B cell (primary cell): ENCODE data around the gene MALRD1. TPM values are rescaled to one million over a fixed set of nuclear protein-coding genes. Genes with fewer than 3 reads are reported as not detected.

Experiments
- ATAC-seq: fragments of 200-7000 bp; cut with Tn5 transposase; one replicate; pipeline ENCODE4 v1.10.0; 2021; ENCODE audit warnings: low read depth, mild to moderate bottlenecking, moderate number of reproducible peaks, moderate library complexity
- CTCF ChIA-PET: fragments of 350-600 bp; sonication (Branson Sonifier 250); formaldehyde crosslinking; loops from one replicate; lab custom pipeline; 2021; ENCODE audit warnings: antibody characterized with exemption, inconsistent platforms; lab: Charles Lee
- POLR2A ChIA-PET: fragments of 350-600 bp; sonication (Branson Sonifier 250); formaldehyde crosslinking; loops from one replicate; lab custom pipeline; 2021; ENCODE audit warnings: antibody characterized with exemption; lab: Charles Lee
- DNase-seq: peaks from one replicate; pipeline ENCODE4 v3.0.0; 2013
- H2AFZ ChIP-seq: 2 replicates; pipeline ENCODE4 v1.6.1; 2012; ENCODE audit warnings: mild to moderate bottlenecking, low read depth, low read length; ENCODE audit not compliant: insufficient read depth, poor library complexity, severe bottlenecking
- H3K27ac ChIP-seq, 2 donors: 1 replicate in 1 of 2; 2 replicates in 1 of 2; pipeline ENCODE4 v1.5.1; 2012 to 2013; ENCODE audit warnings: low read length in 2 of 2, mild to moderate bottlenecking in 2 of 2, moderate library complexity in 1 of 2
- H3K27me3 ChIP-seq, 4 experiments: fragments of 200-600 bp in 1 of 4; sonication (generic) in 1 of 4; replicated peaks in 1 of 4; 1 replicate in 2 of 4; 2 replicates in 2 of 4; pipeline versions ENCODE4 v1.6.1 to v1.7.0; 2013 to 2016; ENCODE audit warnings: low read length in 3 of 4, mild to moderate bottlenecking in 2 of 4, mixed read lengths in 1 of 4, moderate library complexity in 1 of 4; ENCODE audit not compliant: insufficient read depth in 4 of 4, control insufficient read depth in 3 of 4; ENCODE audit errors: control extremely low read depth in 1 of 4
- H3K36me3 ChIP-seq, 2 experiments: replicated peaks in 1 of 2; 1 replicate in 1 of 2; 2 replicates in 1 of 2; pipeline versions ENCODE4 v1.6.1 to v1.7.1; 2013; ENCODE audit warnings: low read length in 1 of 2; ENCODE audit not compliant: insufficient read depth in 2 of 2, control insufficient read depth in 1 of 2; ENCODE audit errors: control extremely low read depth in 1 of 2, extremely low read depth in 1 of 2
- H3K4me1 ChIP-seq, 2 donors: fragments of 200-600 bp in 1 of 2; sonication (generic) in 1 of 2; 1 replicate in 1 of 2; 2 replicates in 1 of 2; pipeline versions ENCODE4 v1.5.1 to v1.6.1; 2013 to 2017; ENCODE audit warnings: low read length in 2 of 2; ENCODE audit not compliant: control insufficient read depth in 2 of 2, insufficient read depth in 2 of 2
- H3K4me2 ChIP-seq: replicated peaks from 2 replicates; pipeline ENCODE3; 2012; ENCODE audit warnings: mild to moderate bottlenecking, low read depth, low read length; ENCODE audit not compliant: poor library complexity, severe bottlenecking
- H3K4me3 ChIP-seq, 5 experiments: fragments of 200-600 bp in 1 of 5; sonication (generic) in 1 of 5; 1 replicate in 3 of 5; 2 replicates in 2 of 5; pipeline versions ENCODE4 v1.5.1 to v1.7.0; 2011 to 2016; ENCODE audit warnings: low read length in 4 of 5, mild to moderate bottlenecking in 4 of 5, low read depth in 2 of 5, control low read depth in 1 of 5, moderate library complexity in 1 of 5; ENCODE audit not compliant: insufficient read depth in 1 of 5; ENCODE audit errors: control extremely low read depth in 1 of 5, extremely low read depth in 1 of 5
- H3K79me2 ChIP-seq: fragments of 200-600 bp; sonication (generic); one replicate; pipeline ENCODE4 v1.6.0; 2016; ENCODE audit warnings: low read length; ENCODE audit not compliant: control insufficient read depth, insufficient read depth
- H3K9ac ChIP-seq: fragments of 200-600 bp; sonication (generic); 2 replicates; pipeline ENCODE4 v1.6.1; 2017; ENCODE audit warnings: mild to moderate bottlenecking, low read length, moderate library complexity
- H3K9me3 ChIP-seq, 3 donors: one replicate each; pipeline versions ENCODE4 v1.6.1 to v1.7.1; 2013; ENCODE audit warnings: low read length in 2 of 3; ENCODE audit not compliant: control insufficient read depth in 2 of 3, insufficient read depth in 1 of 3; ENCODE audit errors: control extremely low read depth in 1 of 3
- H4K20me1 ChIP-seq: 2 replicates; pipeline ENCODE4 v1.6.0; 2012; ENCODE audit warnings: mild to moderate bottlenecking, low read length; ENCODE audit not compliant: insufficient read depth, control insufficient read depth, poor library complexity, severe bottlenecking
- H3K27ac Mint-ChIP-seq: one replicate; pipeline ENCODE4 v1.8.0; 2021; ENCODE audit warnings: mixed read lengths
- H3K27me3 Mint-ChIP-seq: one replicate; pipeline ENCODE4 v1.8.0; 2021; ENCODE audit warnings: mixed read lengths
- H3K4me1 Mint-ChIP-seq: one replicate; pipeline ENCODE4 v1.8.0; 2021; ENCODE audit warnings: mixed read lengths
- H3K4me3 Mint-ChIP-seq: one replicate; pipeline ENCODE4 v1.8.0; 2021; ENCODE audit warnings: mixed read lengths
- H3K9me3 Mint-ChIP-seq: one replicate; pipeline ENCODE4 v1.8.0; 2022; ENCODE audit warnings: mixed read lengths; ENCODE audit not compliant: insufficient read depth
- EZH2 ChIP-seq: IDR thresholded peaks from 2 replicates; pipeline ENCODE4 v1.6.1; 2012; ENCODE audit warnings: borderline replicate concordance, low read depth, mild to moderate bottlenecking, moderate library complexity, low read length; ENCODE audit not compliant: insufficient read depth, poor library complexity, severe bottlenecking
- WGBS: methylation state at CpG from one replicate; pipeline ENCODE4 v1.1.5; 2013; ENCODE audit warnings: missing lambda C conversion rate; ENCODE audit not compliant: insufficient coverage; 5-methylcytosine and 5-hydroxymethylcytosine counted together
- intact Hi-C: fragments of 100-400 bp; cut with micrococcal nuclease; formaldehyde crosslinking; loops from one replicate; pipeline ENCODE4 v1.10.0; 2022
- polyA plus RNA-seq: library from polyadenylated mRNA; depleted of rRNA; stranded (reverse); fragments of >200 nt; gene quantifications from 2 replicates; pipeline ENCODE4 v1.2.3, GENCODE V29; 2012
- total RNA-seq, 2 donors: library from RNA; stranded (reverse); fragments of 120-200 nt in 1 of 2; gene quantifications; 1 replicate in 1 of 2; 2 replicates in 1 of 2; pipeline versions ENCODE4 v1.2.3 to v1.2.4, GENCODE V29; 2013 to 2022
- TF ChIP-seq, protein P1 (sequence below): fragments of 200-600 bp; IDR thresholded peaks from one replicate; pipeline ENCODE4 v1.8.0; 2022; ENCODE audit warnings: antibody characterized with exemption, mild to moderate bottlenecking

MALRD1 gene
- total and polyA plus RNA-seq, 2 donors (not counting 1 experiment from before 2014, with no cell fraction given), result not detected

DNA sequence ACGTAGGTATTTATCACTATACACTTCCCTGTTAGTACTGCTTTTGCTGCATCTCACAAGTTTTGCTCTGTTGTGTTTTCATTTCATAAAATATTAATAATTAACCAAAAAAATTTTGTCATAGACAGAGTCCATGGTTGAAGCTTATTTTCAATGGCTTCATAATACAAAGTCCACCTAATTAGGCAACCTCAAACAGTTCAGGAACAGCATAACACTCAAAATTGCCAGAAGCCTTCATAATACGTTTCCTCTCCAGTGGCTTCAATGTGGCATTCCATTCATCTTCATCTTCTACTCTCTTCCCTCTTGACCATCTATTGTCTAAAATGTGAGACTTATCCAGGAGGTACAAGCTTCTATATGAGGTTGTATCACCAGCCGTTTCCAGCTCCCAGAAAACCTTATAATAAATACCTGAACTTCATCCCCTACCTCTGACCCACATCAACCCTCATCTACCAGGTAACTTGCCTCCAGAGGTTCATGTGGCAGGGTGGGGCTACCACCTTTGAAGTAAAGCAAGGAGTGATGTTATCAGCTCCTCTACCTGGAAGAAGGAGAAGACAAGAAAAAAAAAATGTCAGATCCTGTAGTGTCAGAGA lies 337.3 kb downstream of the MALRD1 start:
- POLR2A ChIA-PET, result no interaction called here
- intact Hi-C loops, result no loop called here
- WGBS, result no CpG with 5 or more reads among the region's 3 CpGs
- CTCF ChIA-PET, result no interaction called here
- H3K4me3 ChIP-seq, result no peak overlapping the region
- no peak overlapping the region for H3K9ac ChIP-seq
- TF ChIP-seq, protein P1, sequence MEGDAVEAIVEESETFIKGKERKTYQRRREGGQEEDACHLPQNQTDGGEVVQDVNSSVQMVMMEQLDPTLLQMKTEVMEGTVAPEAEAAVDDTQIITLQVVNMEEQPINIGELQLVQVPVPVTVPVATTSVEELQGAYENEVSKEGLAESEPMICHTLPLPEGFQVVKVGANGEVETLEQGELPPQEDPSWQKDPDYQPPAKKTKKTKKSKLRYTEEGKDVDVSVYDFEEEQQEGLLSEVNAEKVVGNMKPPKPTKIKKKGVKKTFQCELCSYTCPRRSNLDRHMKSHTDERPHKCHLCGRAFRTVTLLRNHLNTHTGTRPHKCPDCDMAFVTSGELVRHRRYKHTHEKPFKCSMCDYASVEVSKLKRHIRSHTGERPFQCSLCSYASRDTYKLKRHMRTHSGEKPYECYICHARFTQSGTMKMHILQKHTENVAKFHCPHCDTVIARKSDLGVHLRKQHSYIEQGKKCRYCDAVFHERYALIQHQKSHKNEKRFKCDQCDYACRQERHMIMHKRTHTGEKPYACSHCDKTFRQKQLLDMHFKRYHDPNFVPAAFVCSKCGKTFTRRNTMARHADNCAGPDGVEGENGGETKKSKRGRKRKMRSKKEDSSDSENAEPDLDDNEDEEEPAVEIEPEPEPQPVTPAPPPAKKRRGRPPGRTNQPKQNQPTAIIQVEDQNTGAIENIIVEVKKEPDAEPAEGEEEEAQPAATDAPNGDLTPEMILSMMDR, result no peak
- H3K4me2 ChIP-seq, result no peak overlapping the region
- ATAC-seq (no peak), DNase-seq (no peak)
- Mint-ChIP-seq H3K27me3 (no peaks in the 10 kb centered on the region), H3K4me3 (no peak overlapping the region), H3K4me1 (no peaks in the 10 kb centered on the region), H3K9me3 (peaks cover 3% of the 10 kb centered on the region), H3K27ac (no peak overlapping the region)
- no peaks in the 10 kb centered on the region for H3K79me2 ChIP-seq
- no peaks in the 10 kb centered on the region for H3K27me3 ChIP-seq
- H3K9me3 ChIP-seq, result peaks cover 0 to 2% (median 0%) of the 10 kb centered on the region in 3 donors
- no peak overlapping the region for H2AFZ ChIP-seq
- no peaks in the 10 kb centered on the region for H4K20me1 ChIP-seq
- H3K36me3 ChIP-seq, result no peaks in the 10 kb centered on the region
- no peak overlapping the region for H3K27ac ChIP-seq
- H3K4me1 ChIP-seq, result no peaks in the 10 kb centered on the region

DNA sequence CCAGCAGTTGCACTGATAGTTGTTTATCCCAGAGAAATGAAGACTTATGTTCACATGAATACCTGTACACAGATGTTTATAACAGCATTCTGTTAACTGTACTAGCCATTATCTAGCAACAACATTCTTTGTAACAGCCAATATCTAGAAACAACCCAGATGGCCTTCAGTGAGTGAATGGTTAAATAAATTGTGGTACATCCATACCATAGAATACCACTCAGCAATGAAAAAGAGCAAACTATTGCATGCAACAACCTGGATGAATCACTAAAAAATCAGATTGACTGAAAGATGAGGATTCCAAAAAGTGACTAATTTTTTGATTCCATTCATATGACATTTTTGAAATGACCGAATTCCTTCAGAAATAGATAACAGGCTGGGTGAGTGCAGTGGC lies 360.3 kb downstream of the MALRD1 start:
- Histone ChIP-seq H3K4me1 (no peaks in the 10 kb centered on the region), H3K27me3 (no peaks in the 10 kb centered on the region), H3K4me2 (no peak overlapping the region), H4K20me1 (no peaks in the 10 kb centered on the region), H3K9me3 (no peaks in the 10 kb centered on the region), H2AFZ (no peak overlapping the region), H3K36me3 (no peaks in the 10 kb centered on the region), H3K9ac (no peak overlapping the region), H3K79me2 (no peaks in the 10 kb centered on the region), H3K4me3 (no peak overlapping the region), H3K27ac (no peak overlapping the region)
- Mint-ChIP-seq H3K4me1 (no peaks in the 10 kb centered on the region), H3K4me3 (no peak overlapping the region), H3K9me3 (peaks cover 3% of the 10 kb centered on the region), H3K27me3 (no peaks in the 10 kb centered on the region), H3K27ac (no peak overlapping the region)
- no peak for DNase-seq
- ChIA-PET CTCF (no interaction called here), POLR2A (no interaction called here)
- no peak for ATAC-seq
- intact Hi-C loops, result no loop called here
- TF ChIP-seq, protein P1, result no peak
- TF ChIP-seq EZH2, result no peak
- 83% methylated on average over 1 of the region's 1 CpG for WGBS
